ENCODE results near the gene MTSS2. TPM values are rescaled to one million over a fixed set of nuclear protein-coding genes. Genes with fewer than 3 reads are reported as not detected.

MTSS2 gene
- total RNA-seq, 1 experiment from 2014 or later: 52.0 TPM

DNA sequence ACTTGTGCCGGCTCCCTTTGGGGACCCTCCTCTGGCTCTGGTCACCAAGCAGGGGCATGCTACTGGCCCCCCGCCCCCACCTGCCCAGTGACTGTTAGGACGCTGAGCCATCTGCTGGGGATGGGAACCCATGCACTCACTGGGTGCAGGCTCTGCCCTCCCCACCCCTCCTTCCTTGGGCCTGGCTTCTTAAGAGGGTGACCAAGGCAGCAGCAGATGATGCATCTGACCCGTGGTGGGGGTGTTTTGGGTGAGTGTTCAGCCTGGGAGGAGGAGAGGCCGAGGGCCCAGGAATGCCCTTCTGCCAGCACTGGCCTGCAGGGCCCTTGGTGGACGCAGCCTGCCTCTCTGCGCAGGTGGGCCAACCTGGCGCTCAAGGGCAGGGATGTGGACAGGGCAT is 19.2 kb upstream of the MTSS2 start:
- Histone ChIP-seq H3K27me3 (no peaks in the 10 kb centered on the region), H3K36me3 (no peaks in the 10 kb centered on the region), H3K9me3 (no peaks in the 10 kb centered on the region), H3K4me3 (no peak overlapping the region)
- DNase-seq: peak; percentile 57

DNA sequence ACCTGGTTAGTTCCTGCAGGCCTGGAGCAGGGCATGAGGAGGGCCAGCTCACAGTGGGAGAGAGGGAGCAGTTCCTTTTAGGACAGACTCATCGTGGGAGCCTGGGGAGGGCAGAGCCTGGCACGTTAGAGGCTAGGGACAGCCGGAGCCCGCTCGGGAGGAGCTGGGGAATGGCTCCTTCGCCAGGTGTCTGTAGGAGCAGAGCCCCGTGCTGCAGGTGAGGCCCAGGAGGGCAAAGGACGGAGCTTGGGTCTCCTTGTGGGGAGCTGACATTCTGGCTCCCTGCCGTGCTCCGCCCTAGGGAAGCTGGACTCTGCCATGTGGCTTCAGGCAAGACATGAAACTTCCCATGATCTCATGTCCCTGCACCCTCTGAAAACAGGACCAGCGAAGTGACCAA is 18.7 kb upstream of the MTSS2 start:
- H3K27me3 ChIP-seq: no peaks in the 10 kb centered on the region
- no peaks in the 10 kb centered on the region for H3K36me3 ChIP-seq
- no peak for DNase-seq
- H3K9me3 ChIP-seq: no peaks in the 10 kb centered on the region
- no peak overlapping the region for H3K4me3 ChIP-seq

DNA sequence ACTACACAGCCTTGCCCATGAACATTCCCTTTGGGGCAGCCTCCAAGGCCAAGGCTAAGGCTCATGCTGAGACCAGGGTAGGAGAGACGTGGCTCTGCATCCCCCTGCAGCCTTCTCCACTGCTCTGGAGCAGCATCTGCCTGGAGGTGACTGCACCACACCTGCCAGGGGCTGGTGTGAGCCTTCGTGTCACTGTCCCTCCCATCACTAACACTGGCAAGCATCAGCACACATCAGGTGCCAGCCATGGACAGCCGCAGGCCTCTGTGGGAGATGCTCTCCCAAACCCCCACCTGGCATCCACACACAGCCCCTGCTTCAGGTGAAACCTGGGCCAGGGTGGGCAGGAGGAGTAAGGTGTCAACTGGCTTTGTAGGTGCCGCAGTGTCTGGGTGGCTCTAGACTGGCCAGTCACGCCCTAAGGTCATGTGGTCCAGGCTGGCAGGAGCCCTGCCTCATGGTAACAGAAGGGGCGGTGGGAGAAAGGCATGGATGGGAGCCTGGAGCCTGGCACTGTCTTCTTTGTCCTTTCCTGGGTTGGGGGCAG is 18.1 kb upstream of the MTSS2 start:
- no peaks in the 10 kb centered on the region for H3K27me3 ChIP-seq
- H3K4me3 ChIP-seq: no peak overlapping the region
- no peaks in the 10 kb centered on the region for H3K9me3 ChIP-seq
- no peak for DNase-seq
- no peaks in the 10 kb centered on the region for H3K36me3 ChIP-seq

DNA sequence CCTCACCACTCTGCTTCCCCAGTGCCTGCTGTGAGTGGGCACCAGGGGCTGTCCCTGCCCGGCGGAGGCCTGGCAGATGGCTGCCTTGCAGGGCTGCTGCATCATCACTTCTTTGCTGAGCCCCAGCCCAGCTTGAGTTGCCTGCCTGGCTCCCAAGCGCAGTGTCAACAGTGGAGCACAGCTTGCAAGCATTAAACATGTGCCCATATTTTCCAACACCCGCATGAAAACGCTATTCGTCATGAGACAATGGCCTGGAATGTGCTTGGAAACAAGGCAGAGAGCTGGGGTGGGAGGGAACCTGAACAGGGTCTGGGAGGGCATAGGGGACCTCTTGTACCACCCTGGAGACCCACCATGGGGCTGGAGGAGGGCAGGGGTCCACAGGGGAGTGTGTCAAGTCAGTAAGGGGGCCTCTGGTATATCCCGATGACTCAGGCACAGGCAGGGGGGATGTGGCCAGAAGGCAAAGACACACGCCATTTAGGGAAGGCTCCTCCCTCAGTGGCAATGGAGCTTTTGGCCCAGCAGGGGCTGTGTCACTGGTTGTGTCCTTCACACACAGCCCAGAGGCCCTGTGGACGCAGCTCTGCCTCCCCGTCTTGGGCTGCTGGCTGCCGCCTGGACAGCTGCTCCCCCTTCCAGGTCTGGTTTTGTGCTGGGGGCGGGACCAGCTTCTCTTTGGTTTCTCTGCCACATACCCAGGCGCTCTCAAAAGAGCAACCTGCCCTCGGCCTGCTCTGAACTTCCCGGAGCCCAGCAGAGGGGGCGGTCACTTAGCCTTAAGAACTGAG is 17.4 kb upstream of the MTSS2 start:
- DNase-seq: peak; percentile 80
- Histone ChIP-seq H3K36me3 (no peaks in the 10 kb centered on the region), H3K4me3 (no peak overlapping the region), H3K9me3 (no peaks in the 10 kb centered on the region), H3K27me3 (no peaks in the 10 kb centered on the region)

DNA sequence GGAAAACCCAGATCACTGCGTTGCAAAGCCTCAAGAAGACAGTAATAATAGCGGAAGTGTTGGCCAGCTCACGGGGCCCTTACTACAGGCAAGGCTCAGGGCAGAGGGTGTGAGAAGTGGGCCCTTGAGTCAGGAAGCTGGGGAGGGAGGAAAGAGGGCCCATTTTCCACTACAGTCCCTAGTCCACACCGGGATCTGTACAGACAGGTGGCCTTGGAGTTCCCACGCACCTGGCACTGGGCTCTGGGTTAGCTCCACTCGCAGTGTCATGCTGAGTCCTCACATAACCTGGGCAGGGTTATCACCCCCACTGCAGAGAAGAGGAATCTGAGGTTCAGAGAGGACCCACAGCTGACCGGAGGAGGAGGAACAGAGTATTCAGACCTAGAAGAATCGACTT is 16.8 kb upstream of the MTSS2 start:
- no peaks in the 10 kb centered on the region for H3K36me3 ChIP-seq
- no peaks in the 10 kb centered on the region for H3K9me3 ChIP-seq
- no peak overlapping the region for H3K4me3 ChIP-seq
- DNase-seq: no peak
- no peaks in the 10 kb centered on the region for H3K27me3 ChIP-seq

DNA sequence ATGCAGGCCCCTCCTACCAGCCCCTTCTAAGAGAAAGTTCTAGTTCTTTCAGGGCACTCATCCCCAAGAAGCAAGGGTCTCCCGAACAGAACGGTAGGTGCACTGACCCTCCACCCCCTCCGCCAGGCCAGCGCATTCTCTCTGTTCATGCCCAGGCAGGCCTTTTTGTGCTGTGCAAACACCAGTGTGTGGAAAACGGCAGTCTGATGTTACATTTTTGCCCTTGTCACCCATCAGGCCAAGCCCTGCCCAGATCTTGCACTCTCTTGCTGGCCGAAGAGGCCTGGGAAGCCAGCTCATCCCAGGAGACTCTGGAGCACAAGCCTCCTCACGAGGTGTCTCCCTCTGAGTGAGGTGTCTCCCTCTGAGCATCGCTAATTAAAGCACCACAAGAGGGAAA is 16.1 kb upstream of the MTSS2 start:
- H3K27me3 ChIP-seq: no peaks in the 10 kb centered on the region
- DNase-seq: no peak
- H3K9me3 ChIP-seq: no peaks in the 10 kb centered on the region
- no peaks in the 10 kb centered on the region for H3K36me3 ChIP-seq
- H3K4me3 ChIP-seq: no peak overlapping the region

DNA sequence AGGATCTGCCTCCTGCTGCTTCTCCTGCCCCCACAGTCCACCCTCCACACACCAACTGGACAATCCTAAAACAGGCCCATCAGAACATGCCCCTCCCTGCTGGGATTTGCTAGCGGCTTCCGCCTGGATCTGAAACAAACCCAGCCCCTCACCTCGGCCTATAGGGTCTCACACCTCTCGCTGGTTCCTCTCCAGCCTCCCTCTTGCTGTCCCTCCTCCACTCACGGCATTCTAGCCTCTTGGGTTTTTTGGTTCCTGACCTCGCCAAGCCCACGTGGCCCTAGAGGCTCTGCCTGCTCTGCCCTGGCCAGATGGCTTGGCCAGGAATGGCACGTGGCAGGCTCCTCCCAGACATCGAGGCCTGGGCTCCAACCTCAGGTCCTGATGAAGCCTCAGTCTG is 15.7 kb upstream of the MTSS2 start:
- Histone ChIP-seq H3K9me3 (no peaks in the 10 kb centered on the region), H3K36me3 (no peaks in the 10 kb centered on the region), H3K27me3 (no peaks in the 10 kb centered on the region), H3K4me3 (no peak overlapping the region)
- DNase-seq: no peak

DNA sequence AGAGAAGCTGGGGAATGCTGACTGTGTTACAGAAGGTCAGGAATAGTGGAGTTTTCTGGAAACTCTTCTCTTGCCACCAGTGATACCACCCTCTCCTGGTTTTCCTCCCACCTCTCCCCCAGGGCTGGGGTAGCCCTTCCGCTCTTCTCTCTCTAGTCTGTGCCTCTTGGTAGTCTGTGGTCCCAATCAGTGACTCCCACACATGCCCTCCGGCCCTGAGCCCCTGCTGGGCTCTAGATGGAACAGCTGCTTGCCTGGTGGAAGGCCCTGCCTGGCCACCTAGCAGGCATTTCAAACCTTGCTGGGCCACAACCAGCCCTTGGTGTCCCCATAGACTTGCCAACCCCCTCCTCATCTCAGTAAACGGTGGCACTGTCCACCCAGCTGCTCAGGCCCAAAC is 15.2 kb upstream of the MTSS2 start:
- no peaks in the 10 kb centered on the region for H3K9me3 ChIP-seq
- DNase-seq: no peak
- H3K4me3 ChIP-seq: no peak overlapping the region
- H3K36me3 ChIP-seq: no peaks in the 10 kb centered on the region
- H3K27me3 ChIP-seq: no peaks in the 10 kb centered on the region

DNA sequence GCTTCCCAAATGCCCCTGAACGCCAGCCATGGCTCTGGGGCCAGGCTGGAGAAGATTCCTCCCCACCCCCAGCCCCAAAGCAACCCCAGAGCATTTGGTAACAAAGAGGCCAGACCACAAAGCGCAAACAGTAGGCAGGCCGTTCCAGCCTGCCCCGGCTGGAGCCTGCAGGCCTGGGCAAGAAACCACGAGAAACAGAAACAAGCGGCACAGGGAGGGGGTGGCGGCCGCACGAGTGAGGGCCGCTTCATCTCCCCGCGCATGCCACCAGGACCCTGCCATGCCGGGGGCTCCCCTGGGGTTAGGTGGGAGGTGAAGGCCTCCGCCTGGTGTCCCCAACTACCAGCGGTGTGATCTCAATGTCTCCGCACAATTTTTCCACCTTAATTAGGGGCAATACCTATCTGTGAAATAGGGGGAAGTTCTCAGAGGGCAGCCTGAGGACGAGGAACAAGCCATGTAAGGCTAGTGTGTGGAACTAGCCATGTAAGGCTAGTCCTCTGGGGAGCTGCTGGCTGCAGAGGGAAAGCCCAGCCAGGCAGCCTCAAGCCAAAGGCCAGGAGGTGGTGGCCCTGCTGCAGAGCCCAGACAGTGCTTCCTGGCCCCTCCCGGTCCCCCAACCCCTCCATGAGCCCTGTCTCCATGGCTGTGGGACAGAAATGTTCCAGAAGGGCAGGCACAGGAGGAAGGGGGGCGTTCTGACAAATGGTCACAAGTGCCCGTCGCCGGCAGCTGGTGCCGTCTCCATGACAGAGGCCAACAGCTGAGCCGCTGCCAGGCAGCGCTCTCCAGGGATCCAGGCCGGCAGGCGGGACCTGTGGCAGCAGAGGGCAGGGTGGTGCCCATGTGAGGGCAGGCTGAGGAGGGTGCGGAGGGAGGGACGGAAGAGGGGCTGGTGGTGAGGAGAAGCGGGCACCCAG is 14.5 kb upstream of the MTSS2 start:
- DNase-seq: no peak
- Histone ChIP-seq H3K9me3 (no peaks in the 10 kb centered on the region), H3K36me3 (no peaks in the 10 kb centered on the region)

DNA sequence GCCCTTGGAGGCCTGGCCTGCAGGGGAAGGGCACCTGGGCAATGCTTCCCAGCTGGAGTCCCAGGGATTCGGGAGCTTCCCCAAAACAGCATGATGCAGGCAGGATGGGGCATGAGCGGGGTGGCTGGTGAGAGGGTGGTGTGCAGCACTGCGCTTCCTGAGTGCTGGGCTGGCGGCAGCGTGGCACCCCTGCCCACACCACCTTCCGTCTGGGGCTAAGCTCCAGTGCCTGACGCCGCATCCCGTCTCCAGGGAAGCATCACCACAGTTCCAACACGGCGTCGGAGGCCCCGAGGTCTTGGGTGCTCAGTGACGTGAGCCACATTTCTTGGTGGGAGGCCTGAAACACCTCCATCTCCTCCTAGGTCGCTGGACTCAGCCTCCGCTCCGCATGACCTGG is 13.8 kb upstream of the MTSS2 start:
- no peaks in the 10 kb centered on the region for H3K27me3 ChIP-seq
- H3K4me3 ChIP-seq: no peak overlapping the region
- no peak for DNase-seq
- H3K36me3 ChIP-seq: no peaks in the 10 kb centered on the region
- no peaks in the 10 kb centered on the region for H3K9me3 ChIP-seq

More for the DNA sequence above, 14.5 kb upstream of the MTSS2 start:
- Histone ChIP-seq H3K4me3 (no peak overlapping the region), H3K27me3 (no peaks in the 10 kb centered on the region)

DNA sequence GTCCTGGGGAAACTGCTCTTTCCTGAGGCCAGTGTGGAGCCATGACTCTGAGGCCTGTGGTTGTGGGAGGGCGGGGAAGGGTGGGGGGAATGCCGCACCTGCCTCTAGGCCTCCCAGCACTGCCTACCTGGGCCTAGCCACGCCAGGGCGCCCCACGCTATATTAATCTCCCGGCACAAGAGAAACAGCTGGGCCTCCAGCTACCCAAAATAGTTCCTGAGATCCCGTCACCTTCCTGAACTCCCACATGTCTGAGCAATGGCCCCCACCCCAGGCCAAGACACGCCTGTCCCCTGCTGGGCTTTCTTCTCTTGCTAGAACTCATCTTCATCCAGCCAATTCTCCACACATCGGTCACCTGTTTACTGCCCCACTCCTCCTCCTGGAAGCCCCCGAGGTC is 13.0 kb upstream of the MTSS2 start:
- Histone ChIP-seq H3K36me3 (no peaks in the 10 kb centered on the region), H3K27me3 (no peaks in the 10 kb centered on the region), H3K9me3 (no peaks in the 10 kb centered on the region), H3K4me3 (no peak overlapping the region)
- no peak for DNase-seq

DNA sequence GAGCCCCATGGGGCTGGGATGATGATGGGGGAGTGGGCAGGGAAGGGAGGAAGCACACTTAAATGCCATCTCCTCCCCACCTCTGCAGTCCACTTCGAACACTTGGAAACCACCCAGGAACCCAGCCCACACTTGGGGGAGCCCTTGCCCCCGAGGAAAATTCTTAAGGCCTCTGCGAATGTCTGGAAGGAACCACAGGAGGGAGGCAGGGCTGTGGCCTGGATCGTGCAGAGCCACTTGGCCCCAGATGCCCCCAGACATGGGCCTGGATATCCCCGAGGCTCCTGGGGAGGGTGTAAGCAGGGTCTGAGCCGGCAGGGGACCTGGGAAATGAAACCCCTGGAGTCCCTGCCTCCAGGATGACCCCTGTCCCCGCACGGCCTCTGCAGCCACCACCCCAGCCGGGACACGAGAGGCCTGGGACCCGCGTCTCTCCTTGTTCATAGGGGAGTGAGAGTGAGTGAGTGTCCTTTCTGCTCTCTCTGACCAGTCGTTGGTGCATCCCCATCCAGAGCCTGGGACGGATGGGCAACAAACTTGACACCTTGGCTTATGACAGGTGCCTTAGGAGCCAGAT is 11.8 kb upstream of the MTSS2 start:
- H3K36me3 ChIP-seq: no peaks in the 10 kb centered on the region
- no peaks in the 10 kb centered on the region for H3K27me3 ChIP-seq
- no peak overlapping the region for H3K4me3 ChIP-seq
- H3K9me3 ChIP-seq: no peaks in the 10 kb centered on the region
- no peak for DNase-seq

DNA sequence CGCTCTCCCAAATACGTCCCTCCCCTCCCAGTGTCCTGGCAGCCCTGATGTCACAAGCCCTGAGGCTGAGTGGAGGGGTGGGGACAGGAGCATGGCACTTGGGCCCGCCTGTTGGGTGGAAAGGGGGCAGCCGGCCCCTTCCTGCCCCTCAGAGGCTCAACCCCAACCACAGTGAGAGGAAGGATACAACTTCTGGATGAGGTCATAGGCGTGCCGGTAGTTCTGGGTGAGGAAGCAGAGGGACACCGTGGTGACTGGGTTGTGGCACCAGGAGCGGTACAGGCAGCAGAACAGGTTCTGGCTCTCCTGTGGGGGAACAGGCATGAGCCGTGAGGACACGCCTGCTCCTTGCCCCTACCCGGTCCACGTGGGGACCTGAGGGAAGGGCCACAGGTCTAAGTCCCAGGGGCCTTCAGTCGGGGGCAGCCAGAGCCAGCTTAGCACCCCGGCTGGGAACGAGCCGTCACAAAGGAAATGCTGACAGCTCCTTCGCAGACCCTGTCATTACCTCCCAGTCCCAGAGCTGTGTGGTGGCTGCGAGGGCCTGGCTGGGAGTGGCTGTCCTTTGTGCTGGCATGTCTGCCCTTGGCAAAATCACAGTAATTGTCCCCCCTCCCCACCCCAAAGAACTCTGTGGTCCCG is 11.2 kb upstream of the MTSS2 start:
- Histone ChIP-seq H3K27me3 (no peaks in the 10 kb centered on the region), H3K9me3 (no peaks in the 10 kb centered on the region), H3K36me3 (no peaks in the 10 kb centered on the region), H3K4me3 (no peak overlapping the region)
- no peak for DNase-seq

DNA sequence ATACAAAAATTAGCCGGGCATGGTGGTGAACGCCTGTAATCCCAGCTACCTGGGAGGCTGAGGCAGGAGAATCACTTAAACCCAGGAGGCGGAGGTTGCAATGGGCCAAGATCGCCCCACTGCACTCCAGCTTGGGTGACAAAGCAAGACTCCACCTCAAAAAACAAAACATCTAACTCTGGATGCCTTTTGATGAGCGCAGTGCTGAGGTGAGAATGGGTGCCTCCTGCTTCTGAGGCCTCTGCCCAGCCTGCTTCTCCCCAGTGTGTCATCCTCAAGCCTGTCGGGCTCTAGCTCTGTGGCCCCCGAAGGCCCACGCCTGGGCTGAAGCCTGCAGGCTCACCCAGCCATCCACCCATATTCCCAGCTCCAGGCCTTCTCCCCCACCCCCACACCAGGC is 10.5 kb upstream of the MTSS2 start:
- Histone ChIP-seq H3K9me3 (no peaks in the 10 kb centered on the region), H3K36me3 (no peaks in the 10 kb centered on the region), H3K4me3 (no peak overlapping the region), H3K27me3 (no peaks in the 10 kb centered on the region)
- no peak for DNase-seq

DNA sequence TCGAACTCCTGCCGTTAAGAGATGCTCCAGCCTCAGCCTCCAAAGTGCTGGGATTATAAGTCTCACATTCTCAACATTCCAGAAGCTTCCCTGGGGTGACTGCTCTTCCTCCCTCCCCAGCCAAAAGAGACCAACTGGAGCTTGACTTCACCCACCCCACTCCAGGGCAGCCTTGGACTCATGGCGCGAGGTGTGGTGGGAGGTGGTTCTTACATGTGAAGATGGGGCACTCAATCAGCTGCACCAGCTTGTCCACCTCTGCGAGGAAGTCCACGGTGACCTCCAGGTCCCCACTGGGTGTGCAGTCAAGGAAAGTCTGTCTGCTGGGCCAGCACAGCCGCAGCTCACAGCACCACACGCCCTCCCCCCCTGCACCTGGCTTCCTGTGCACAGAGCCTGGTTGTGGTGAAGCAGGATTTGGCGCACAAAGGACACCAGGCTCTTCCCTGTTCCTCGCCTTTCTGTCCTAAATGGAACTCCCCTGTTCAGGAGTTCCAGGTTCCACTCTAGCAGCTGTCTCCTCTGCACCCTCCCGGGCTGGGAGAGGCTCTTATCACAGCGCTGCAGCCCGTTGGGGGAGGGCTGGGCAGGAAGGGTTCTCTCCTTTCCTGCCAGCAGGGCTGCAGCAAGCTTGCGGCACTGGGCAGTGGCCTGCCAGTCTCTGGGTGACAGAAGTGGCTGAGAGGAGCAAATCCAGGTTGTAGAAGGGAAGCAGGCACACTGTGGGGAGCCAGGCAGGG is 9.6 kb upstream of the MTSS2 start:
- Histone ChIP-seq H3K36me3 (no peaks in the 10 kb centered on the region), H3K4me3 (no peak overlapping the region), H3K9me3 (no peaks in the 10 kb centered on the region), H3K27me3 (no peaks in the 10 kb centered on the region)
- DNase-seq: no peak

DNA sequence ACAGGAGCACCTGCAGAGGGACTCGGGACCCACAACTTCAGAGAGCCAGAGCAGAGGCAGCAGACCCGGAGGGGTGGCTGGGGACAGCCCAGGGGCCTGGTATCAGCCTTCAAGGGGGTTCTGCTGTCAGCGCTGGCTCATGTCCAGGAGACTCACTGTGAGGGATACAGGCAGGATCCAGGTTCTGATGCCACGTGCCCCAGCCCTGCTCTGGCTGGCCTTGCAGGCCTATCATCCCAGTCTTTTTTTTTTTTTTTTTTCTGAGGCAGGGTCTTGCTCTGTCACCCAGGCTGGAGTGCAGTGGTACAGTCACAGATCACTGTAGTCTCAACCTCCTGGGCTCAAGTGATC is 9.0 kb upstream of the MTSS2 start:
- H3K9me3 ChIP-seq: no peaks in the 10 kb centered on the region
- DNase-seq: peak; percentile 63
- no peak overlapping the region for H3K4me3 ChIP-seq
- no peaks in the 10 kb centered on the region for H3K36me3 ChIP-seq
- no peaks in the 10 kb centered on the region for H3K27me3 ChIP-seq
